Hepatocyte (in vitro differentiated cells): Measurements from ENCODE around the gene TACO1. TPM values are rescaled to one million over a fixed set of nuclear protein-coding genes. Genes with fewer than 3 reads are reported as not detected.

ENCODE experiments used
- DNase-seq: peaks from one replicate; pipeline ENCODE4 v3.0.0-alpha.2; 2016; ENCODE audit warnings: low spot score
- H2AFZ ChIP-seq: fragments of 200-600 bp; sonication (generic); 2 replicates; pipeline ENCODE4 v1.6.0; 2016; ENCODE audit warnings: antibody characterized with exemption, mild to moderate bottlenecking
- H3K27ac ChIP-seq: fragments of 200-600 bp; sonication (generic); 2 replicates; pipeline ENCODE4 v1.5.1; 2016; ENCODE audit warnings: mild to moderate bottlenecking
- H3K27me3 ChIP-seq: fragments of 200-600 bp; sonication (generic); 2 replicates; pipeline ENCODE4 v1.6.1; 2016
- H3K36me3 ChIP-seq: fragments of 200-600 bp; sonication (generic); replicated peaks from 2 replicates; pipeline ENCODE4 v1.5.1; 2016; ENCODE audit warnings: low read depth; ENCODE audit not compliant: insufficient read depth
- H3K4me1 ChIP-seq: fragments of 200-600 bp; sonication (generic); 2 replicates; pipeline ENCODE4 v1.5.1; 2016; ENCODE audit warnings: mild to moderate bottlenecking, moderate library complexity; ENCODE audit not compliant: insufficient read depth
- H3K4me2 ChIP-seq: fragments of 200-600 bp; sonication (generic); 2 replicates; pipeline ENCODE4 v1.6.0; 2016
- H3K4me3 ChIP-seq: fragments of 200-600 bp; sonication (generic); 2 replicates; pipeline ENCODE4 v1.5.1; 2016; ENCODE audit warnings: mild to moderate bottlenecking
- H3K79me2 ChIP-seq: fragments of 200-600 bp; sonication (generic); 2 replicates; pipeline ENCODE4 v1.6.0; 2017; ENCODE audit warnings: mild to moderate bottlenecking
- H3K9me2 ChIP-seq: fragments of 200-600 bp; sonication (generic); replicated peaks from 2 replicates; pipeline ENCODE4 v1.6.0; 2017; ENCODE audit warnings: mild to moderate bottlenecking; ENCODE audit not compliant: insufficient read depth
- H3K9me3 ChIP-seq: fragments of 200-600 bp; sonication (generic); 2 replicates; pipeline ENCODE4 v1.5.1; 2016; ENCODE audit warnings: low read depth, mild to moderate bottlenecking
- H4K20me1 ChIP-seq: fragments of 200-600 bp; sonication (generic); 2 replicates; pipeline ENCODE4 v1.6.0; 2016; ENCODE audit warnings: mild to moderate bottlenecking; ENCODE audit not compliant: insufficient read depth, poor library complexity, severe bottlenecking
- EZH2 ChIP-seq: fragments of 200-600 bp; sonication (generic); IDR thresholded peaks from 2 replicates; pipeline ENCODE4 v1.6.1; 2016; ENCODE audit warnings: antibody characterized with exemption, mild to moderate bottlenecking, borderline replicate concordance
- EZH2phosphoT487 ChIP-seq: fragments of 200-600 bp; sonication (generic); IDR thresholded peaks from one replicate; pipeline ENCODE4 v1.6.1; 2018; ENCODE audit warnings: antibody characterized with exemption, mild to moderate bottlenecking, low read depth, moderate library complexity; ENCODE audit not compliant: unreplicated experiment, severe bottlenecking
- WGBS: methylation state at CpG from one replicate; pipeline ENCODE4 v1.1.6; 2016; ENCODE audit warnings: low lambda C conversion rate; ENCODE audit errors: missing lambda C conversion rate; 5-methylcytosine and 5-hydroxymethylcytosine counted together
- polyA plus RNA-seq: library from polyadenylated mRNA; unstranded; fragments of >200 nt; fragmentation: Nextera tagmentation; extraction: Ambion mirVana; gene quantifications from 2 replicates; pipeline ENCODE4 v1.2.1, GENCODE V29; 2016
- total RNA-seq: library from RNA; depleted of rRNA; stranded (reverse); fragments of >200 nt; gene quantifications from 2 replicates; pipeline ENCODE4 v1.2.3, GENCODE V29; 2014
- TF ChIP-seq, protein P1 (sequence below): fragments of 200-600 bp; sonication (generic); IDR thresholded peaks from 2 replicates; pipeline ENCODE4 v1.5.1; 2016; ENCODE audit warnings: antibody characterized with exemption, mild to moderate bottlenecking; ENCODE audit not compliant: poor library complexity

Gene TACO1
- total RNA-seq (17.0 and 20.2 TPM in 2 replicates), polyA plus RNA-seq (23.8 and 32.2 TPM in 2 replicates)

GRCh38 chr17:63600569-63601438 lies at the start of gene TACO1:
Gene TACO1 (plus strand): TSS chr17:63600895. CDS start chr17:63601084, 189 bp downstream.
- no peaks in the 10 kb centered on the region for H3K9me2 ChIP-seq
- peaks cover 6% of the 10 kb centered on the region for H3K4me1 ChIP-seq
- peak; percentile 87 for DNase-seq
- TF ChIP-seq EZH2phosphoT487 (no peak), EZH2 (no peak)
- TF ChIP-seq, protein P1, sequence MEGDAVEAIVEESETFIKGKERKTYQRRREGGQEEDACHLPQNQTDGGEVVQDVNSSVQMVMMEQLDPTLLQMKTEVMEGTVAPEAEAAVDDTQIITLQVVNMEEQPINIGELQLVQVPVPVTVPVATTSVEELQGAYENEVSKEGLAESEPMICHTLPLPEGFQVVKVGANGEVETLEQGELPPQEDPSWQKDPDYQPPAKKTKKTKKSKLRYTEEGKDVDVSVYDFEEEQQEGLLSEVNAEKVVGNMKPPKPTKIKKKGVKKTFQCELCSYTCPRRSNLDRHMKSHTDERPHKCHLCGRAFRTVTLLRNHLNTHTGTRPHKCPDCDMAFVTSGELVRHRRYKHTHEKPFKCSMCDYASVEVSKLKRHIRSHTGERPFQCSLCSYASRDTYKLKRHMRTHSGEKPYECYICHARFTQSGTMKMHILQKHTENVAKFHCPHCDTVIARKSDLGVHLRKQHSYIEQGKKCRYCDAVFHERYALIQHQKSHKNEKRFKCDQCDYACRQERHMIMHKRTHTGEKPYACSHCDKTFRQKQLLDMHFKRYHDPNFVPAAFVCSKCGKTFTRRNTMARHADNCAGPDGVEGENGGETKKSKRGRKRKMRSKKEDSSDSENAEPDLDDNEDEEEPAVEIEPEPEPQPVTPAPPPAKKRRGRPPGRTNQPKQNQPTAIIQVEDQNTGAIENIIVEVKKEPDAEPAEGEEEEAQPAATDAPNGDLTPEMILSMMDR, result no peak
- H3K4me3 ChIP-seq, result peak within 1 kb of the TSS; percentile 94
- WGBS, result 4% methylated on average over 44 of the region's 61 CpGs
- H2AFZ ChIP-seq, result peak within 1 kb of the TSS; percentile 91
- H3K4me2 ChIP-seq, result peak within 1 kb of the TSS; percentile 98
- H3K27me3 ChIP-seq, result no peaks in the 10 kb centered on the region
- no peaks in the 10 kb centered on the region for H3K9me3 ChIP-seq
- H3K27ac ChIP-seq, result peak within 1 kb of the TSS; percentile 85
- H3K79me2 ChIP-seq, result peaks cover 11% of the 10 kb centered on the region
- H4K20me1 ChIP-seq, result no peaks in the 10 kb centered on the region
- no peaks in the 10 kb centered on the region for H3K36me3 ChIP-seq

GRCh38 chr17:63552211-63552610 lies 48.5 kb upstream of the TACO1 start:
- DNase-seq, result no peak
- H3K36me3 ChIP-seq, result no peaks in the 10 kb centered on the region
- peaks cover 60% of the 10 kb centered on the region for H4K20me1 ChIP-seq
- H3K9me2 ChIP-seq, result no peaks in the 10 kb centered on the region
- H3K4me3 ChIP-seq, result peak overlapping the region; percentile 100
- H3K4me1 ChIP-seq, result peaks cover 18% of the 10 kb centered on the region
- H3K79me2 ChIP-seq, result peaks cover 75% of the 10 kb centered on the region
- H3K9me3 ChIP-seq, result no peaks in the 10 kb centered on the region
- WGBS, result 47% methylated on average over 6 of the region's 6 CpGs
- TF ChIP-seq EZH2, result no peak
- TF ChIP-seq, protein P1, result no peak
- TF ChIP-seq EZH2phosphoT487, result no peak
- H3K27me3 ChIP-seq, result no peaks in the 10 kb centered on the region
- peak overlapping the region; percentile 88 for H3K4me2 ChIP-seq
- no peak overlapping the region for H2AFZ ChIP-seq
- peak overlapping the region; percentile 93 for H3K27ac ChIP-seq

GRCh38 chr17:63555500-63556156 lies 45.1 kb upstream of the TACO1 start:
- peaks cover 98% of the 10 kb centered on the region for H3K79me2 ChIP-seq
- H3K36me3 ChIP-seq, result no peaks in the 10 kb centered on the region
- H3K4me1 ChIP-seq, result peaks cover 14% of the 10 kb centered on the region
- H2AFZ ChIP-seq, result no peak overlapping the region
- no peaks in the 10 kb centered on the region for H3K9me2 ChIP-seq
- TF ChIP-seq EZH2phosphoT487, result no peak
- no peak for TF ChIP-seq EZH2
- TF ChIP-seq, protein P1, result no peak
- H3K4me2 ChIP-seq, result no peak overlapping the region
- H3K27me3 ChIP-seq, result no peaks in the 10 kb centered on the region
- DNase-seq, result no peak
- no peak overlapping the region for H3K4me3 ChIP-seq
- 90% methylated on average over 7 of the region's 7 CpGs for WGBS
- peaks cover 92% of the 10 kb centered on the region for H4K20me1 ChIP-seq
- H3K27ac ChIP-seq, result no peak overlapping the region
- no peaks in the 10 kb centered on the region for H3K9me3 ChIP-seq
